Gastrocnemius medialis (tissue), 4 donors: ENCODE measurements around the gene CENPN. TPM values are rescaled to one million over a fixed set of nuclear protein-coding genes. Genes with fewer than 3 reads are reported as not detected.

ENCODE experiments used
- ATAC-seq, 2 donors: fragments of 150-250 bp; one replicate each; pipeline ENCODE4 v1.9.1; 2016
- DNase-seq, 2 donors: peaks; one replicate each; pipeline ENCODE4 v3.0.0-alpha.2; 2019
- H3K27ac ChIP-seq, 4 donors: fragments of 200-600 bp; sonication (generic); 1 replicate in 1 of 4; 2 replicates in 3 of 4; pipeline ENCODE4 v1.5.1; 2016 to 2018; ENCODE audit warnings: mild to moderate bottlenecking in 2 of 4, moderate library complexity in 1 of 4
- H3K27me3 ChIP-seq, 3 donors: fragments of 200-600 bp; sonication (generic) in 2 of 3; 1 replicate in 1 of 3; 2 replicates in 2 of 3; pipeline versions ENCODE4 v1.5.1 to v1.6.0; 2016 to 2019; ENCODE audit warnings: mild to moderate bottlenecking in 1 of 3, moderate library complexity in 1 of 3
- H3K36me3 ChIP-seq, 2 donors: fragments of 200-600 bp; sonication (generic) in 1 of 2; one replicate each; pipeline ENCODE4 v1.5.1; 2017 to 2018
- H3K4me1 ChIP-seq, 2 donors: fragments of 200-600 bp; sonication (generic) in 1 of 2; one replicate each; pipeline ENCODE4 v1.5.1; 2016 to 2017; ENCODE audit warnings: mild to moderate bottlenecking in 2 of 2
- H3K4me3 ChIP-seq, 4 donors: fragments of 200-600 bp; sonication (generic) in 3 of 4; 1 replicate in 1 of 4; 2 replicates in 3 of 4; pipeline ENCODE4 v1.5.1; 2016 to 2019; ENCODE audit warnings: mild to moderate bottlenecking in 2 of 4
- H3K9me3 ChIP-seq, 3 donors: fragments of 200-600 bp; sonication (generic) in 2 of 3; 1 replicate in 1 of 3; 2 replicates in 2 of 3; pipeline ENCODE4 v1.5.1; 2016 to 2019
- POLR2A ChIP-seq, 2 donors: fragments of 450-650 bp; IDR thresholded peaks; one replicate each; pipeline ENCODE4 v1.6.1; 2017; ENCODE audit warnings: antibody characterized with exemption in 2 of 2, mild to moderate bottlenecking in 2 of 2, moderate library complexity in 2 of 2
- in situ Hi-C, 4 donors: fragments of 200-750 bp; cut with MboI; loops; one replicate each; pipeline versions ENCODE4 v1.15.0 to v1.8.0; 2017; ENCODE audit warnings: low sequenced_read_pairs in 4 of 4
- intact Hi-C: fragments of 100-400 bp; cut with DNase I; formaldehyde crosslinking; loops from one replicate; pipeline ENCODE4 v1.15.1; 2023; ENCODE audit warnings: low total_unique reads
- total RNA-seq, 4 donors: library from RNA; depleted of rRNA; stranded (reverse); fragments of >200 nt; gene quantifications; one replicate each; pipeline versions ENCODE4 v1.1.0 to v1.2.3, GENCODE V29; 2016
- TF ChIP-seq, protein P1 (sequence below), 5 experiments: fragments of 450-650 bp in 3 of 5; fragments of 200-600 bp in 2 of 5; sonication (generic) in 2 of 5; IDR thresholded peaks in 4 of 5; conservative IDR thresholded peaks in 1 of 5; 1 replicate in 4 of 5; 2 replicates in 1 of 5; pipeline ENCODE4 v1.5.1; 2016 to 2019; ENCODE audit warnings: antibody characterized with exemption in 5 of 5, mild to moderate bottlenecking in 3 of 5, moderate library complexity in 3 of 5

CENPN gene
- total RNA-seq, 4 donors from 2014 or later, result 5.2 to 10.9 (median 7.5) TPM

DNA sequence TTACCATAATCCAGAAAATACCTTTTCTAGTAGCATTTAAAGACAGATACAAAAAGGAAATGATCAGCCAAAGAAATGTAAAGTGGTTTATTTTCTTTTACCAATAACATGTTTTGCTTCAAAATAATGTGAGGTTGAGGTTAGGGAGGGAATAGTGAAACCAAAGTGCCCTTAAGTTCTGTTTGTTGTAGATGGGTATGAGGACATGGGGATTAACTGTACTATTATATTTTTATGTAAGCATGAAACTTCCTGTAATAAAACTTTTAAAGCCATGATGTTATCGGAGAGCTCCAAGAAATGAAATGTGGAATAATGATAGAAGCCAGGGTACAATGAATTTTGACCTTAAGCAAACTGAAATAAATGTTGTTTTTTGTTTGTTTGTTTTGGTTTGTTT is 60.2 kb downstream of the CENPN start:
- Histone ChIP-seq H3K27me3 (no peaks in the 10 kb centered on the region), H3K27ac (no peak overlapping the region), H3K4me3 (no peak overlapping the region), H3K4me1 (no peaks in the 10 kb centered on the region), H3K9me3 (no peaks in the 10 kb centered on the region), H3K36me3 (no peaks in the 10 kb centered on the region)
- no peak for DNase-seq
- intact Hi-C loops, result no loop called here
- ATAC-seq, result no peak
- in situ Hi-C loops, result no loop called here
- TF ChIP-seq, protein P1, sequence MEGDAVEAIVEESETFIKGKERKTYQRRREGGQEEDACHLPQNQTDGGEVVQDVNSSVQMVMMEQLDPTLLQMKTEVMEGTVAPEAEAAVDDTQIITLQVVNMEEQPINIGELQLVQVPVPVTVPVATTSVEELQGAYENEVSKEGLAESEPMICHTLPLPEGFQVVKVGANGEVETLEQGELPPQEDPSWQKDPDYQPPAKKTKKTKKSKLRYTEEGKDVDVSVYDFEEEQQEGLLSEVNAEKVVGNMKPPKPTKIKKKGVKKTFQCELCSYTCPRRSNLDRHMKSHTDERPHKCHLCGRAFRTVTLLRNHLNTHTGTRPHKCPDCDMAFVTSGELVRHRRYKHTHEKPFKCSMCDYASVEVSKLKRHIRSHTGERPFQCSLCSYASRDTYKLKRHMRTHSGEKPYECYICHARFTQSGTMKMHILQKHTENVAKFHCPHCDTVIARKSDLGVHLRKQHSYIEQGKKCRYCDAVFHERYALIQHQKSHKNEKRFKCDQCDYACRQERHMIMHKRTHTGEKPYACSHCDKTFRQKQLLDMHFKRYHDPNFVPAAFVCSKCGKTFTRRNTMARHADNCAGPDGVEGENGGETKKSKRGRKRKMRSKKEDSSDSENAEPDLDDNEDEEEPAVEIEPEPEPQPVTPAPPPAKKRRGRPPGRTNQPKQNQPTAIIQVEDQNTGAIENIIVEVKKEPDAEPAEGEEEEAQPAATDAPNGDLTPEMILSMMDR (IDR thresholded peaks at IDR 0.05 in 4 of 5, conservative IDR thresholded peaks at IDR 0.05 in 1 of 5), result no peak
- TF ChIP-seq POLR2A (IDR thresholded peaks at IDR 0.05), result no peak

- in situ Hi-C loops, result no loop called here
- no peak for TF ChIP-seq POLR2A (IDR thresholded peaks at IDR 0.05)
- TF ChIP-seq, protein P1 (IDR thresholded peaks at IDR 0.05 in 4 of 5, conservative IDR thresholded peaks at IDR 0.05 in 1 of 5), result no peak
These were observed 62.0 kb downstream of the CENPN start for GRCh38 chr16:81069063-81069462.

DNA sequence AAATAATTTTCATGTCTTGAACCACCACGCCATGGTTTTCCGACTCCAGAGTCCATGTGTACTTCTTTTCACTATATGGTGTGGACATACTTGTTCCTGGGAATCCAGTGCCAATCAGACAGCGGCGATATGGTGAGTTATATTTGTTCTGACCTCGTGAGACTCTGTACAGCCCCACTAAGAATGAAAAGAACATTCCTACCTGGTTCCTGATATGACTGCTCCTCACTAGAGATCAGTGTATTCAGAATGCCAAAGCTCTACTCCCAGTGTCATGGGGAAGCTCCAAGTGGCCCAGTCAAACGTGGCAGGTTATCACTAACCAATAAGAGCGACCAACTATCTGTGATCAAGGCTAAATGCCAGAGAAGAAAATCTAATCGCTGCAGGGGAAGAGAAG is 64.0 kb downstream of the CENPN start:
- in situ Hi-C loops, result no loop called here
- H3K27ac ChIP-seq, result no peak overlapping the region
- ATAC-seq, result no peak

More at GRCh38 chr16:81069063-81069462, 62.0 kb downstream of the CENPN start:
- Histone ChIP-seq H3K4me1 (no peaks in the 10 kb centered on the region), H3K27me3 (no peaks in the 10 kb centered on the region), H3K36me3 (no peaks in the 10 kb centered on the region), H3K27ac (no peak overlapping the region), H3K9me3 (no peaks in the 10 kb centered on the region), H3K4me3 (no peak overlapping the region)
- ATAC-seq (no peak), DNase-seq (no peak)
- intact Hi-C loops, result no loop called here

DNA sequence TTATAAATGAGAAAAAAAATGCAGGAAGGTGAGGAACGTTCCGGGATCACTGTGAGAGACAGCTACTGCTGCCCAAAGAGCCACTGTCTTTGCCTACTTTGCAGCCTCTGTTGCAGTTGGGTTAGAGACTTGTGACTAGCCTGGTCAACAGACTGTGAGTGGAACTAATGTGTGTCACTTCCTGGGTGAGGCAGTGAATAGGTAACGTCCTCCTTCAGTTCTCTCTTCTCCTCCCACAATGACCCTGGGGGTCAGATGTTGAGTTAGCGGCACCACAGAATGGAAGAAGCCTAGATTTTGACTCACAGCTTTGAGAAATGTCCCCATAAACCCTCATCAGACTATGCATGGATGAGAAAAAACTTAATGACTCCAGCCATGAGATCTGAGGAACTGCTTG is 64.8 kb downstream of the CENPN start:
- Histone ChIP-seq H3K4me3 (no peak overlapping the region), H3K9me3 (no peaks in the 10 kb centered on the region), H3K4me1 (no peaks in the 10 kb centered on the region), H3K27me3 (no peaks in the 10 kb centered on the region), H3K36me3 (no peaks in the 10 kb centered on the region), H3K27ac (no peak overlapping the region)
- intact Hi-C loops, result no loop called here
- ATAC-seq (no peak), DNase-seq (no peak)
- in situ Hi-C loops, result no loop called here
- TF ChIP-seq POLR2A (IDR thresholded peaks at IDR 0.05), result no peak
- TF ChIP-seq, protein P1 (IDR thresholded peaks at IDR 0.05 in 4 of 5, conservative IDR thresholded peaks at IDR 0.05 in 1 of 5), result no peak

More for the DNA sequence above, 64.0 kb downstream of the CENPN start:
- DNase-seq, result no peak
- H3K9me3 ChIP-seq, result no peaks in the 10 kb centered on the region
- no peaks in the 10 kb centered on the region for H3K4me1 ChIP-seq
- intact Hi-C loops, result no loop called here
- no peak overlapping the region for H3K4me3 ChIP-seq
- TF ChIP-seq, protein P1 (IDR thresholded peaks at IDR 0.05 in 4 of 5, conservative IDR thresholded peaks at IDR 0.05 in 1 of 5), result no peak
- TF ChIP-seq POLR2A (IDR thresholded peaks at IDR 0.05), result no peak
- no peaks in the 10 kb centered on the region for H3K36me3 ChIP-seq
- no peaks in the 10 kb centered on the region for H3K27me3 ChIP-seq
